Hindlimb muscle (tissue), 1 donor: ENCODE data around the gene TPP1. TPM values are rescaled to one million over a fixed set of nuclear protein-coding genes. Genes with fewer than 3 reads are reported as not detected.

Experiments
- polyA plus RNA-seq: library from polyadenylated mRNA; unstranded; fragments of 120-200 nt; gene quantifications from one replicate; pipeline ENCODE4 v1.2.1, GENCODE V29; 2013; ENCODE audit not compliant: insufficient read length

TPP1 gene
- polyA plus RNA-seq, 1 donor: 47.9 TPM

Other genes starting within 250 kb of the TPP1 start
- 24.4 TPM for gene SMPD1, start 228.9 kb downstream of the TPP1 start, polyA plus RNA-seq
- 36.6 TPM for gene APBB1, start 200.3 kb downstream of the TPP1 start, polyA plus RNA-seq
- gene HPX, start 178.4 kb downstream of the TPP1 start, polyA plus RNA-seq: 2.2 TPM
- 15.8 TPM for gene TRIM3, start 145.5 kb downstream of the TPP1 start, polyA plus RNA-seq
- 32.2 TPM for gene ARFIP2, start 138.1 kb downstream of the TPP1 start, polyA plus RNA-seq
- gene TIMM10B, start 137.9 kb downstream of the TPP1 start, polyA plus RNA-seq: 13.8 TPM
- 8.8 TPM for gene DNHD1, start 122.1 kb downstream of the TPP1 start, polyA plus RNA-seq
- 22.3 TPM for gene RRP8, start 15.8 kb downstream of the TPP1 start, polyA plus RNA-seq
- 154 TPM for gene ILK, start 15.6 kb downstream of the TPP1 start, polyA plus RNA-seq
- gene TAF10, start 7.2 kb downstream of the TPP1 start, polyA plus RNA-seq: 129 TPM
- 43.8 TPM for gene DCHS1, start 36.4 kb upstream of the TPP1 start, polyA plus RNA-seq
- 57.2 TPM for gene MRPL17, start 63.9 kb upstream of the TPP1 start, polyA plus RNA-seq
- gene OR2AG2, start 152.6 kb upstream of the TPP1 start, polyA plus RNA-seq: not detected
- not detected for gene OR2AG1, start 163.6 kb upstream of the TPP1 start, polyA plus RNA-seq
- not detected for gene OR6A2, start 180.3 kb upstream of the TPP1 start, polyA plus RNA-seq
- not detected for gene OR10A5, start 226.3 kb upstream of the TPP1 start, polyA plus RNA-seq
- gene OR10A2, start 243.6 kb upstream of the TPP1 start, polyA plus RNA-seq: not detected